HT-29 (cell line): ENCODE measurements around the gene RFTN1. TPM values are rescaled to one million over a fixed set of nuclear protein-coding genes. Genes with fewer than 3 reads are reported as not detected.
A peak's percentile ranks its signal among the peaks of the same experiment; 100 is the strongest.

ENCODE experiments used
- DNase-seq: peaks from one replicate; pipeline ENCODE4 v3.0.0-alpha.2; 2015; ENCODE audit warnings: low spot score
- total RNA-seq: library from RNA; depleted of rRNA; stranded (reverse); fragments of >200 nt; shearing (Covaris generic); gene quantifications from 2 replicates; pipeline ENCODE4 v1.2.3, GENCODE V29; 2014; rRNA removed

RFTN1 gene, protein sequence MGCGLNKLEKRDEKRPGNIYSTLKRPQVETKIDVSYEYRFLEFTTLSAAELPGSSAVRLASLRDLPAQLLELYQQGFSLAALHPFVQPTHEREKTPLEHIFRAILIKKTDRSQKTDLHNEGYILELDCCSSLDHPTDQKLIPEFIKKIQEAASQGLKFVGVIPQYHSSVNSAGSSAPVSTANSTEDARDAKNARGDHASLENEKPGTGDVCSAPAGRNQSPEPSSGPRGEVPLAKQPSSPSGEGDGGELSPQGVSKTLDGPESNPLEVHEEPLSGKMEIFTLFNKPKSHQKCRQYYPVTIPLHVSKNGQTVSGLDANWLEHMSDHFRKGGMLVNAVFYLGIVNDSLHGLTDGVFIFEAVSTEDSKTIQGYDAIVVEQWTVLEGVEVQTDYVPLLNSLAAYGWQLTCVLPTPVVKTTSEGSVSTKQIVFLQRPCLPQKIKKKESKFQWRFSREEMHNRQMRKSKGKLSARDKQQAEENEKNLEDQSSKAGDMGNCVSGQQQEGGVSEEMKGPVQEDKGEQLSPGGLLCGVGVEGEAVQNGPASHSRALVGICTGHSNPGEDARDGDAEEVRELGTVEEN
- not detected in 2 replicates for total RNA-seq

- no peak for DNase-seq
Observed at GRCh38 chr3:16513141-16514020, at the start of gene RFTN1. TSS of gene RFTN1 (minus strand) at chr3:16513699. CDS start at chr3:16493869, 19,830 bp downstream.

DNA sequence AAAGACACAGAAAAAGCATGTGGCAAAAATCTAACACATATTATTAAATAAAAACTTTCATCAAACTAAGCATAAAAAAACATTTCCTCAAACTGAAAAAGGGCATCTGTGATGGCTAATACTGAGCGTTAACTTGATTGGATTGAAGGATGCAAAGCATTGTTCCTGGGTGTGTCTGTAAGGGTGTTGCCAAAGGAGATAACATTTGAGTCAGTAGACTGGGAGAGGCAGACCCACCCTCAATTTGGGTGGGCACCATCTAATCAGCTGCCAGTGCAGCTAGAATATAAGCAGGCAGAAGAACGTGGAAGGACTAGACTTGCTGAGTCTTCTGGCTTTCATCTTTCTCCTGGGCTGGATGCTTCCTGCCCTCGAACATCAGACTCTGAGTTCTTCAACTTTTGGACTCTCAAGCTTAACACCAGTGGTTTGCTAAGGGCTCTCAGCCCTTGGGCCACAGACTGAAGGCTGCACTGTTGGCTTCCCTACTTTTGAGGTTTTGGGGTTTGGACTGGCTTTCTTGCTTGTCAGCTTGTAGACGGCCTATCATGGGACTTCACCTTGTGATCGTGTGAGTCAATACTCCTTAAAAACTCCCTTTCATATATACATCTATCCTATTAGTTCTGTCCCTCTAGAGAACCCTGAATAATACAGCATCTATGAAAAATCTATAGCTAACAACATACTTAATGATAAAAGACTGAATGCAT, 46.3 kb upstream of the RFTN1 start:
- no peak for DNase-seq

DNA sequence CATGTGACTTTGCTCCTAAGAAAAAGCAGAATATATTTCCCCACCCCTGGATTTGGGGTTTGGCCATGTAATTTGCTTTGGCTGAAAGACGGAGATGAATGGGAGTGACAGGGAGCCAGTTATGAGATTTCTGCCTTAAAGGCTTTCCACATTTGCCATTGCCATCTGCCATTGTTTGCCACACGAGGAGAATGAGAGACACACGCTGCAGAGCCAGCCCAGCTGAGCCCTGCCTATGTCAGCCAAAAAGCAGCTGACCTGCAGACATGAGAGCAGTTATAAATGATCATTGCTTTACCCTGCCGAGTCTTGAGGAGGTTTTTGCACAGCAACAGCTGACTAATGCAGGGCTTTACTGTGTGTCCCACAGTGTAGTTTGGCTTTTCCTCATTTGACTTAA, 40.6 kb upstream of the RFTN1 start:
- DNase-seq = no peak

DNA sequence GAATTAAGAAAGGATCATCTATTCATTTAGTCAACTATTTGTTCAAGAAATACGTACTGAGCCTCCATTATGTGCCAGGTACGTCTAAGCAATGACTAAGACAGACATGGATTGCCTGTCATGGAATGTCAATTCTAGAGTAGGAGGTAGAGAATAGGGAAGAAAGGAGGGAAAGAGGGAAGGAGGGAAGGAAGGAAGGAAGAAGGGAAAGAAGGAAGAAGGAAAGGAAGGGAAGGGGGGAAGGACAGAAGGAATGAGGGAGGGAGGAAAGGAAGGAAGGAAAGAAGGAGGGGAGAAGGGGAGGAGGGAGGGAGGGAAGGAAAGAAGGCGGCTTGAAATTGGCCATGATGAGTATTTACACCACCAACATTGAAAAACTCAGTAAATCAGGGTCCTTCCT, 39.3 kb upstream of the RFTN1 start:
- no peak for DNase-seq

DNA sequence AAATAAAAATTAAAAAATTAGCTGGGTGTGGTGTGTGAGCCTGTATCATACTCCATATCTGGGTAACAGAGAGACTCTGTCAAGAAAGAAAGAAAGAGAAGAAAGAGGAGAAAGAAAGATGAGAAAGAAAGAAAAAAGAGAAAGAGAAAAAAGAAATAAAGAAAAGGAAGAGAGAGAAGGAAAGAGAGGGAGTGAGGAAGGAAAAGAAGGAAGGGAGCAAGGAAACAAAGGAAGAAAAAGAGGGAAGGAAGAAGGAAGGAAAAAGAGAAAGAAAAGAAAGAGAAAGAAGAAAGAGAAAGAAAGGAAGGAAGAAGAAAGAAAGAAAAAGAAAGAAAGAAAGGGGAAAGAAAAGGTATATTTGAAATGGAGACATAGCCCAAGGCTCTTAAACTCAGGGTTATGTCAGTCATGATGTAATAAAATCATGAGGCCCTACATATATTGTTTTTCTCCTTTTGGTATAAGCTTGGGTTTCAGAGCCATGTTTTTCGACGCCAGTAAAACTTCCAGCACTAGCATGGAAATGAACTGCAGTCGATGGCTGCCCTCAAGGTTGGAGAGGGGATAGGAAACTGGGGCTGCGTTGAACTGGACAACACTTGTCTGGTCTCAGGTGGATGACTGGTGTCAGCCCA, 38.0 kb upstream of the RFTN1 start:
- DNase-seq = no peak

GRCh38 chr3:16550676-16551341, 37.3 kb upstream of the RFTN1 start:
- peak; percentile 75 for DNase-seq

- DNase-seq = no peak
Observed at GRCh38 chr3:16550305-16550675, 36.8 kb upstream of the RFTN1 start.

DNA sequence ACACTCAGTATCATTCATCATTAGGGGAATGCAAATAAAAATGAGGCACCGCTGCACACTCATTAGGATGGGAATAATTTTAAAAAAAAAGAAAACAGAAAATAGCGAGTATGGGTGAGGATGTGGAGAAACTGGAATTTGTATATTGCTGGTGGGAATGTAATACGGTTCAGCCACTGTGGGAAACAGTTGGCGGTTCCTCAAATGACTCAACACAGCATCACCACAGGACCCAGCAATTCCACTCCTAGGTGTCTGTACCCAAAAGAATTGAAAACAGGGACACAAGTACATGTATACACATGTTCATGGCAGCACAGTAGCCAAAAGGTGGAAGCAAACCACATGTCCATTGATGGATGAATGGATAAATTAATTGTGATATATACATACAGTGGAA, 35.2 kb upstream of the RFTN1 start:
- DNase-seq = no peak

GRCh38 chr3:16547561-16548357, 34.3 kb upstream of the RFTN1 start:
- DNase-seq = no peak

DNA sequence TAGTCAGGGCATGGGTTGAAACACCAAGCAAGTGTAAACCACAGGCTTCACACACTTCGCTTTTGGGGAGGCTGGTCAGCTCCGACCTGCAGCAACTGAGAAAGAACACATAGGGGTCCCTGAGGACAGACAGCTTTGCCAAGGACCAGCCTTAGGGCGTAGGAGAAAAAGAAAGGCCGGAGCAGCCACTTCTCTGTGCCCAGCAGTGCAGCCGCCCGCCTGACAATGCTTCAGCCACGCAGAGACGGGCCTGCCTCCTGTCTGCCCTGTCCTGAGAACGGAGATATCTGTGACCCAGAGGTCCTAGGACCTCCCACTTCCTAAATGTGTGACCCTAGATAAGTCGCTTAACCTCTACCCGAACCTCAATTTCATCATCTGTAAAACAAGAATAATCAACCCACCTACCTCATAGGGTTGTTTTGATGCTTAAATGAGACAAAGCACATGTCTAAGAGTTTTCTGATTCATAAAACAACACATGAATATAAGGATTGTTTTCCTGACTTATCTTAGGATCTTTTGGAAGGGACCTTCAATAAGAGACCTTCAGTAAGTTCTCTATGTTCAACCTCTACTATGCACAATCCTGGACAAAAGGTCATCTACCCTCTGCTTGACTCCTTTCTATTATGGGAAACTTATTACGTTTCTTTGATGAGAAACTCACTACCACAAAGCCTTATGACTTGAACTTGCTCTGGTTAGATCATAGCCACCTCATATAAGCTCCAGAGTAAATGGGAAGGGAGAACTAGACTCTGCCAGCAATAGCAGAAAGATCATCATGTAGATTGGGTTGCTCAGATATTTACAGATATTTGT, 32.9 kb upstream of the RFTN1 start:
- DNase-seq = no peak

GRCh38 chr3:16545413-16546185, 32.1 kb upstream of the RFTN1 start:
- DNase-seq = no peak

DNA sequence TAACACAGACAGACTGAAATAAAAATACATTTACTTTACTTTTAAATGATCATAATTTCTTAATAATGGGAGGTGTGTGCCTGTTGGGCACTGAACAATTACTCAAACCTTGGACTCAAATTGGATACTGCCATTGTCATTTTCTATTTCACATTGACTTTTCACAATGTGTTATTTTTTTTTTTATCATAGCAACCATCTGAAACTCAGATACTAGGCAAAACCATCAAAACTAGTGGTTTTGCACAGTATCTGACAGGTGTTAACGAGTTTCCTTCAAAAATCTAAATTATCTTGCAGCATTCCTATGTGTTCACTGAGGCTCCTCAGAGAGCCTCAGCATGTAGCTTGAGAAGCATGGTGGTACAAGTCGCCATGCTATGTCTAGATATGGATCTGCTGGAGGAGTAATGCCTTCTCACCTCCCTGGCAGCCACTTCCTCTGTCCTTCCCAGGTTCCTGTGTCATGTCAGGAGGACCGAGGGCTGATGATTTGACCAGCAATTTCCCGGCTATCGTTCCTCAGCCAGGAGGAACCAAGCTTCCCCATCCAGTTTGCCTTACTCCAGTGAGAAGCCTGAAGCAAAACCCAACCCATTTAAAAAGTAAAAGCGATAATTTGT, 29.9 kb upstream of the RFTN1 start:
- no peak for DNase-seq

- no peak for DNase-seq
Observed at GRCh38 chr3:16538507-16538906, 25.0 kb upstream of the RFTN1 start.

GRCh38 chr3:16536996-16537395, 23.5 kb upstream of the RFTN1 start:
- DNase-seq = no peak

- DNase-seq = no peak
Observed at GRCh38 chr3:16536344-16536663, 22.8 kb upstream of the RFTN1 start.

- no peak for DNase-seq
Observed at GRCh38 chr3:16534640-16535262, 21.3 kb upstream of the RFTN1 start.

- no peak for DNase-seq
Observed at GRCh38 chr3:16533928-16534574, 20.6 kb upstream of the RFTN1 start.
